BJ (cell line): ENCODE measurements around the gene CEP295NL. TPM values are rescaled to one million over a fixed set of nuclear protein-coding genes. Genes with fewer than 3 reads are reported as not detected.

Source experiments
- CTCF ChIA-PET: fragments of 350-600 bp; formaldehyde crosslinking; extraction: SDS; loops from one replicate; lab custom pipeline; 2021; ENCODE audit warnings: antibody characterized with exemption, inconsistent platforms; lab: Yijun Ruan, JAX
- POLR2A ChIA-PET: fragments of 300-600 bp; sonication (Branson Sonifier 250); formaldehyde crosslinking; extraction: SDS; loops from one replicate; lab custom pipeline; 2021; ENCODE audit warnings: antibody characterized with exemption; lab: Charles Lee
- DNase-seq: peaks from one replicate; pipeline ENCODE4 v3.0.0-alpha.2; 2011; ENCODE audit warnings: low read depth
- H3K27me3 ChIP-seq: 2 replicates; pipeline ENCODE4 v1.6.0; 2011; ENCODE audit warnings: low read length; ENCODE audit not compliant: control insufficient read depth, insufficient read depth
- H3K36me3 ChIP-seq: 2 replicates; pipeline ENCODE4 v1.5.1; 2011; ENCODE audit warnings: low read length; ENCODE audit not compliant: control insufficient read depth, insufficient read depth
- H3K4me3 ChIP-seq: 2 replicates; pipeline ENCODE4 v1.5.1; 2011; ENCODE audit warnings: low read depth, mild to moderate bottlenecking, control low read depth, low read length
- CTCF ChIP-seq: IDR thresholded peaks from 2 replicates; pipeline ENCODE4 v1.5.1; 2011; ENCODE audit warnings: low read depth, mild to moderate bottlenecking, control low read depth, inconsistent platforms, low read length, moderate library complexity; ENCODE audit not compliant: insufficient read depth
- polyA minus RNA-seq: library from RNA; depleted of rRNA, polyadenylated mRNA; stranded (reverse); fragments of >200 nt; gene quantifications from 2 replicates; pipeline ENCODE4 v1.2.3, GENCODE V29; 2011; rRNA and poly(A)+ RNA removed
- polyA plus RNA-seq: library from polyadenylated mRNA; depleted of rRNA; stranded (reverse); fragments of >200 nt; gene quantifications from 2 replicates; pipeline ENCODE4 v1.2.3, GENCODE V29; 2011; rRNA removed

The CEP295NL gene
- polyA plus RNA-seq (0.13 and 0.15 TPM in 2 replicates), polyA minus RNA-seq (0.66 and 1.1 TPM in 2 replicates)

- no peak for DNase-seq
- TF ChIP-seq CTCF: no peak
- no peak within 1 kb of the TSS for H3K4me3 ChIP-seq
- H3K36me3 ChIP-seq: peaks cover 20% of the 10 kb centered on the region
- CTCF ChIA-PET: no interaction called here
- no peaks in the 10 kb centered on the region for H3K27me3 ChIP-seq
- POLR2A ChIA-PET: interaction anchor here (0.6 kb wide), 1 partner anchor 15 kb away, joined by 8 read pairs; no protein-coding TSS in a partner anchor
Observed at GRCh38 chr17:78903101-78903779, at the start of gene CEP295NL. Gene CEP295NL (minus strand): TSS chr17:78903201. CDS start chr17:78901828, 1,373 bp downstream.

- no peak for TF ChIP-seq CTCF
- Histone ChIP-seq H3K27me3 (no peaks in the 10 kb centered on the region; the same call in 1 of the 2 replicates), H3K4me3 (no peak overlapping the region), H3K36me3 (no peaks in the 10 kb centered on the region)
- ChIA-PET CTCF (interaction anchor here (1.2 to 4.0 kb wide), 3 partner anchors 19 to 87 kb away, joined by 3 to 29 read pairs (median 3); no protein-coding TSS in a partner anchor), POLR2A (no interaction called here)
- DNase-seq: no peak
Observed at GRCh38 chr17:78952706-78953105, 49.7 kb upstream of the CEP295NL start.

GRCh38 chr17:78951967-78952551 is 49.1 kb upstream of the CEP295NL start:
- CTCF ChIA-PET: interaction anchor here (0.9 to 4.0 kb wide), 4 partner anchors 15 to 86 kb away, joined by 3 to 29 read pairs (median 3); no protein-coding TSS in a partner anchor
- POLR2A ChIA-PET: no interaction called here
- H3K27me3 ChIP-seq: no peaks in the 10 kb centered on the region; the same call in 1 of the 2 replicates
- H3K36me3 ChIP-seq: no peaks in the 10 kb centered on the region
- TF ChIP-seq CTCF: no peak
- no peak for DNase-seq
- no peak overlapping the region for H3K4me3 ChIP-seq

- no peaks in the 10 kb centered on the region for H3K36me3 ChIP-seq
- ChIA-PET CTCF (interaction anchor here (0.6 to 1.1 kb wide), 2 partner anchors 14 to 99 kb away, joined by 4 to 7 read pairs; no protein-coding TSS in a partner anchor), POLR2A (no interaction called here)
- no peak for DNase-seq
- H3K4me3 ChIP-seq: no peak overlapping the region
- H3K27me3 ChIP-seq: no peaks in the 10 kb centered on the region; the same call in 1 of the 2 replicates
- TF ChIP-seq CTCF: no peak
Observed at GRCh38 chr17:78950870-78951269, 47.9 kb upstream of the CEP295NL start.
